ENCODE results near the gene ARHGEF38.

DNA sequence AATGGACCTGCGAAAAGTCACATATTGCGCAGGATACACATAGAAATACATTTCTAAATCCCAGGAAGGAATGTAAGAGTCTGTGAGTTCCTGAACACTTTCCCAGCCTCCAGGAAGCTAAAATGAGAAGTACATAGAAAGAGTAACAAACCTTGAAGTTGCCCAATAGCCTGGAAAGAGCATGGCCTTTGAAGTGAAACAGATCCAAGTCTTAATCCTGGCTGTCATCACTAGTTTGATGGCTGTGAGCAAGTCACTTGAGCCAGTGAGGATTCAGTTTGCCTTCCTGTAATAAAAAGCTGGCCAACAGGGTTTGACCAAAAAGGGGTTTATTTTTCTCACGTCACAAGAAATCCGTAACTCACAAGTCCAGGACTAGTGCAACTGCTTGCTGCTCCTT lies 69.8 kb downstream of the ARHGEF38 start:
- no peak for TF ChIP-seq POLR2AphosphoS5 (IDR thresholded peaks at IDR 0.05; ENCODE audit: borderline replicate concordance, low read depth, low read length)
- no peak for TF ChIP-seq EZH2 (IDR thresholded peaks at IDR 0.05)
- TF ChIP-seq FOXP2 (optimal IDR thresholded peaks at IDR 0.05; ENCODE audit: control extremely low read depth, extremely low read length, insufficient read depth) = no peak
